PC-9 (cell line): Measurements from ENCODE around the gene KLHL26.

Experiments
- EZH2 ChIP-seq: fragments of 200-600 bp; sonication (generic); IDR thresholded peaks from 2 replicates; pipeline ENCODE4 v1.8.0; 2017; ENCODE audit warnings: antibody characterized with exemption, low read depth
- TF ChIP-seq, protein P1 (sequence below): fragments of 200-600 bp; sonication (generic); conservative IDR thresholded peaks from 2 replicates; pipeline ENCODE4 v1.6.1; 2017; ENCODE audit warnings: mixed run types, antibody characterized with exemption, mild to moderate bottlenecking, moderate library complexity

GRCh38 chr19:18612772-18613588 is 23.8 kb upstream of the KLHL26 start, which contains the start of gene TMEM59L:
- TF ChIP-seq, protein P1, sequence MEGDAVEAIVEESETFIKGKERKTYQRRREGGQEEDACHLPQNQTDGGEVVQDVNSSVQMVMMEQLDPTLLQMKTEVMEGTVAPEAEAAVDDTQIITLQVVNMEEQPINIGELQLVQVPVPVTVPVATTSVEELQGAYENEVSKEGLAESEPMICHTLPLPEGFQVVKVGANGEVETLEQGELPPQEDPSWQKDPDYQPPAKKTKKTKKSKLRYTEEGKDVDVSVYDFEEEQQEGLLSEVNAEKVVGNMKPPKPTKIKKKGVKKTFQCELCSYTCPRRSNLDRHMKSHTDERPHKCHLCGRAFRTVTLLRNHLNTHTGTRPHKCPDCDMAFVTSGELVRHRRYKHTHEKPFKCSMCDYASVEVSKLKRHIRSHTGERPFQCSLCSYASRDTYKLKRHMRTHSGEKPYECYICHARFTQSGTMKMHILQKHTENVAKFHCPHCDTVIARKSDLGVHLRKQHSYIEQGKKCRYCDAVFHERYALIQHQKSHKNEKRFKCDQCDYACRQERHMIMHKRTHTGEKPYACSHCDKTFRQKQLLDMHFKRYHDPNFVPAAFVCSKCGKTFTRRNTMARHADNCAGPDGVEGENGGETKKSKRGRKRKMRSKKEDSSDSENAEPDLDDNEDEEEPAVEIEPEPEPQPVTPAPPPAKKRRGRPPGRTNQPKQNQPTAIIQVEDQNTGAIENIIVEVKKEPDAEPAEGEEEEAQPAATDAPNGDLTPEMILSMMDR, result no peak
- no peak for TF ChIP-seq EZH2
